Ascending aorta (tissue), 2 donors: ENCODE results near the gene THSD7B. TPM values are rescaled to one million over a fixed set of nuclear protein-coding genes. Genes with fewer than 3 reads are reported as not detected.

ENCODE experiments used
- DNase-seq, 2 donors: peaks; one replicate each; pipeline ENCODE4 v3.0.0-alpha.2; 2019; ENCODE audit warnings: low spot score in 2 of 2
- H3K27ac ChIP-seq, 2 donors: fragments of 200-600 bp; sonication (generic); one replicate each; pipeline ENCODE4 v1.5.1; 2016 to 2017; ENCODE audit warnings: mild to moderate bottlenecking in 1 of 2
- H3K27me3 ChIP-seq: fragments of 200-600 bp; sonication (generic); one replicate; pipeline ENCODE4 v1.5.1; 2017
- H3K36me3 ChIP-seq, 2 donors: fragments of 200-600 bp; sonication (generic); one replicate each; pipeline ENCODE4 v1.5.1; 2016
- H3K4me1 ChIP-seq, 2 donors: fragments of 200-600 bp; sonication (generic); one replicate each; pipeline ENCODE4 v1.5.1; 2016 to 2017; ENCODE audit warnings: mild to moderate bottlenecking in 1 of 2
- H3K4me3 ChIP-seq, 2 donors: fragments of 200-600 bp; sonication (generic); one replicate each; pipeline ENCODE4 v1.5.1; 2016 to 2017; ENCODE audit warnings: mild to moderate bottlenecking in 1 of 2
- H3K9me3 ChIP-seq, 2 donors: fragments of 200-600 bp; sonication (generic); one replicate each; pipeline ENCODE4 v1.5.1; 2016
- intact Hi-C: fragments of 100-400 bp; cut with DNase I; formaldehyde crosslinking; loops from one replicate; pipeline ENCODE4 v1.15.1; 2023
- total RNA-seq: library from RNA; depleted of rRNA; stranded (reverse); fragments of >200 nt; gene quantifications from one replicate; pipeline ENCODE4 v1.1.0, GENCODE V29; 2016
- TF ChIP-seq, protein P1 (sequence below), 3 experiments: fragments of 200-600 bp in 2 of 3; fragments of 450-650 bp in 1 of 3; sonication (generic) in 2 of 3; IDR thresholded peaks; one replicate each; pipeline ENCODE4 v1.5.1; 2016 to 2019; ENCODE audit warnings: antibody characterized with exemption in 3 of 3, mild to moderate bottlenecking in 1 of 3, moderate library complexity in 1 of 3

Gene THSD7B
- total RNA-seq, 1 donor from 2014 or later: not detected

DNA sequence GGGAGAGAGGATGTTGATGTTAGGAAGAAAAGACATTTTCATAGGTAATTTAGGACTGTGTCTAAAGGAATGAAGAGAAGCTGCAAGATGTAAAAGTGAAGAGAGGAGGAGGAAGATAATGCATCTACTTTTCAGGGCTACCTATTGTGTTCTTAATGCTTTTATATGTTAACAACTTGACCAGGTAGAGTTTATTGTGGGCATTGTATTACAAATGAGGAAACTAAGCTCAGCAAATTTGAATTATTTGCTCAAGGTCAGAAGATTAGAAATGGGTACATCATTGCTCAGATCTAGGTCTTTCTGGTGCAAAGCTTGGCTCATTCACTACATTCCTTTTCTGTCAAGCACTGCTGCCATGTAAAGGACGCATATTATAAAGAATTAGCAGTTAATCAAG, 441.7 kb downstream of the THSD7B start:
- no peak for DNase-seq
- Histone ChIP-seq H3K9me3 (no peaks in the 10 kb centered on the region), H3K27ac (no peak overlapping the region), H3K4me1 (no peaks in the 10 kb centered on the region), H3K4me3 (no peak overlapping the region), H3K36me3 (no peaks in the 10 kb centered on the region), H3K27me3 (no peaks in the 10 kb centered on the region)
- TF ChIP-seq, protein P1, sequence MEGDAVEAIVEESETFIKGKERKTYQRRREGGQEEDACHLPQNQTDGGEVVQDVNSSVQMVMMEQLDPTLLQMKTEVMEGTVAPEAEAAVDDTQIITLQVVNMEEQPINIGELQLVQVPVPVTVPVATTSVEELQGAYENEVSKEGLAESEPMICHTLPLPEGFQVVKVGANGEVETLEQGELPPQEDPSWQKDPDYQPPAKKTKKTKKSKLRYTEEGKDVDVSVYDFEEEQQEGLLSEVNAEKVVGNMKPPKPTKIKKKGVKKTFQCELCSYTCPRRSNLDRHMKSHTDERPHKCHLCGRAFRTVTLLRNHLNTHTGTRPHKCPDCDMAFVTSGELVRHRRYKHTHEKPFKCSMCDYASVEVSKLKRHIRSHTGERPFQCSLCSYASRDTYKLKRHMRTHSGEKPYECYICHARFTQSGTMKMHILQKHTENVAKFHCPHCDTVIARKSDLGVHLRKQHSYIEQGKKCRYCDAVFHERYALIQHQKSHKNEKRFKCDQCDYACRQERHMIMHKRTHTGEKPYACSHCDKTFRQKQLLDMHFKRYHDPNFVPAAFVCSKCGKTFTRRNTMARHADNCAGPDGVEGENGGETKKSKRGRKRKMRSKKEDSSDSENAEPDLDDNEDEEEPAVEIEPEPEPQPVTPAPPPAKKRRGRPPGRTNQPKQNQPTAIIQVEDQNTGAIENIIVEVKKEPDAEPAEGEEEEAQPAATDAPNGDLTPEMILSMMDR (IDR thresholded peaks at IDR 0.05): no peak
- intact Hi-C loops: no loop called here

DNA sequence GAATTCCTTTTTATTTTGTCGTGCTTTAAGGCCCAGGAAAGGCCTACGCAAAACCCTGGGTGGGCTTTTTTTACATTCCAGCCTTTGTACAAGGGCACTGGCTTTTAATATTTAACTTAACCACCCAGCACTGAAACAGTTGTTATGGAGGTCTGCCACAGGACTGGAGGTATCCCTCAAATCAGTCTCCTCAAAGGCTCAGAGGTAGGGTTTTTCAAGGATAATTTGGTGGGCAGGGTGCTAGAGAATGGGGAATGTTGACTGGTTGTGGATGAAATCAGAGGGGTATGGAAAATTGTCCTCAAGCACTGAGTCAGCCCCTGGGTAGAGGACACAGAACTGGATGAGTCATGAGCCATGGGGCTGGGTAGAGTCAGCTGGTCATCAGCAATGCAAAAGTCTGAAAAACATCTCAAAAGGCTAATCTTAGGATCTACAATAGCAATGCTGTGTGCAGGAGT, 443.1 kb downstream of the THSD7B start:
- Histone ChIP-seq H3K36me3 (no peaks in the 10 kb centered on the region), H3K4me1 (no peaks in the 10 kb centered on the region), H3K4me3 (no peak overlapping the region), H3K27ac (no peak overlapping the region), H3K9me3 (no peaks in the 10 kb centered on the region), H3K27me3 (no peaks in the 10 kb centered on the region)
- no peak for DNase-seq
- intact Hi-C loops: no loop called here
- TF ChIP-seq, protein P1 (IDR thresholded peaks at IDR 0.05): no peak

DNA sequence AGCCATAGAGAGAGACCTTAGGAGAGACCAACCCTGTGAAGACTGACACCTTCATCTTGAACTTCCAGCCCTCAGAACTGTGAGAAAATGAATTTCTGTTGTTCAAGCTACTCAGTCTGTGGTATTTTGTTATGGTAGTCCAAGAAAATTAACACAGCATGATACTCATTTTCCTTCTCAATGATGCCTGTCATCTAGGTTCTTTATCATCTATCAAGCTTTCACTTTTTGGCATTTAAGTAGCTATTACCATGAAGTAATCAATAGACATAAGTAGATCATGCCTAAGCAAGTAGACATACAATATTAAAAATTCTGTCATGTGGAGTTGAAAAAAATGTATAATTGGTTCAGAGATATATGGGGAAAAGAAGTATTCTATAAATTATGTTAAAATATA, 444.7 kb downstream of the THSD7B start:
- Histone ChIP-seq H3K27ac (no peak overlapping the region), H3K4me3 (no peak overlapping the region), H3K36me3 (no peaks in the 10 kb centered on the region), H3K4me1 (no peaks in the 10 kb centered on the region), H3K9me3 (no peaks in the 10 kb centered on the region), H3K27me3 (no peaks in the 10 kb centered on the region)
- no peak for DNase-seq
- TF ChIP-seq, protein P1 (IDR thresholded peaks at IDR 0.05): no peak
- intact Hi-C loops: no loop called here

DNA sequence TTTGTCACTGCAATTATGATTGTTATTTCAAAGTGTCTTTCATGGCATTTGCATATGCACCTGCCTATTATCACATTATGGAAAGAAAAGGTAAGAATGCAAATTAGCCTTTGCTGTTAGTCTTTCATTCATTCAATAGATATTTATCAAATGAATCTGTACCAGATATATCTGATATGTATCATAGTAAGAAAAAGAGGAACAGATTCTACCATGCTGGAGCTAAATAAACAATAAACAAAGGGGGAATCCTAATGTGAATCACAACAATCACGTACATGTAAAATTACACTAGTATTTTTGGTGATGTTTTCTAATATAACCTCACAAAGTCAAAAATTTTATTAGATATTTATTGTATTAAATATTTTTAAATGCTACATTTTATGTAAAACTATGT, 446.4 kb downstream of the THSD7B start:
- H3K27me3 ChIP-seq: no peaks in the 10 kb centered on the region
- no peak for DNase-seq
- H3K36me3 ChIP-seq: no peaks in the 10 kb centered on the region
- TF ChIP-seq, protein P1 (IDR thresholded peaks at IDR 0.05): no peak
- no peak overlapping the region for H3K4me3 ChIP-seq
- intact Hi-C loops: no loop called here
- H3K4me1 ChIP-seq: no peaks in the 10 kb centered on the region
- H3K27ac ChIP-seq: no peak overlapping the region
- H3K9me3 ChIP-seq: no peaks in the 10 kb centered on the region

DNA sequence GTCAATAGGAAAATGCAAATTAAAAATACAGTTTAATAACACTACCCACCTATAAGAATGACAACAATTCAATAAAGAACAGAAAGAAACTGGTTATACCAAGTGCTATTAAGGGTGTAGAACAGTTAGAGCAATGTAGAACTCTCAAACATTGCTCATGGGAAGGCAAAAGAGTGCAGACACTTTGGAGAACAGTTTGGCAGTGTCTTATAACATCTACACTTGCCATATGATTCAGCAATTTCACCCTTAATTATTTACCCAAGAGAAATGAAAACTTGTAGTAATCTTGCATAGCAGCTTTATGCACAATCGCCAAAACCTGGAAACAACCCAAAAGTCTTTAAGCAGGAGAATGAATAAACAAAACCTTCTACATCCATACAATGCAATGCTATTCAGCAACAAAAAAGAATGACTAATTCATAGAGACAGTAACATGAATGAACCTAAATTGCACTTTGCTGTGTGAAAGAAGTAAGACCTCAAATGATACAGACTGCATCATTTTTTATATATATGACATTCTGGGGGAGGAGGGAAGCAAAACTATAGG, 455.2 kb downstream of the THSD7B start:
- Histone ChIP-seq H3K4me1 (no peaks in the 10 kb centered on the region), H3K9me3 (no peaks in the 10 kb centered on the region), H3K4me3 (no peak overlapping the region), H3K36me3 (no peaks in the 10 kb centered on the region), H3K27me3 (no peaks in the 10 kb centered on the region), H3K27ac (no peak overlapping the region)
- intact Hi-C loops: no loop called here
- TF ChIP-seq, protein P1 (IDR thresholded peaks at IDR 0.05): no peak
- no peak for DNase-seq
